Fibroblast of skin of left quadriceps (primary cell): Measurements from ENCODE around the gene GSK3B.

Experiments used
- DNase-seq, 2 experiments: peaks; one replicate each; pipeline ENCODE4 v3.0.0-alpha.2; 2013; ENCODE audit warnings: low read depth in 2 of 2

GSK3B gene

DNA sequence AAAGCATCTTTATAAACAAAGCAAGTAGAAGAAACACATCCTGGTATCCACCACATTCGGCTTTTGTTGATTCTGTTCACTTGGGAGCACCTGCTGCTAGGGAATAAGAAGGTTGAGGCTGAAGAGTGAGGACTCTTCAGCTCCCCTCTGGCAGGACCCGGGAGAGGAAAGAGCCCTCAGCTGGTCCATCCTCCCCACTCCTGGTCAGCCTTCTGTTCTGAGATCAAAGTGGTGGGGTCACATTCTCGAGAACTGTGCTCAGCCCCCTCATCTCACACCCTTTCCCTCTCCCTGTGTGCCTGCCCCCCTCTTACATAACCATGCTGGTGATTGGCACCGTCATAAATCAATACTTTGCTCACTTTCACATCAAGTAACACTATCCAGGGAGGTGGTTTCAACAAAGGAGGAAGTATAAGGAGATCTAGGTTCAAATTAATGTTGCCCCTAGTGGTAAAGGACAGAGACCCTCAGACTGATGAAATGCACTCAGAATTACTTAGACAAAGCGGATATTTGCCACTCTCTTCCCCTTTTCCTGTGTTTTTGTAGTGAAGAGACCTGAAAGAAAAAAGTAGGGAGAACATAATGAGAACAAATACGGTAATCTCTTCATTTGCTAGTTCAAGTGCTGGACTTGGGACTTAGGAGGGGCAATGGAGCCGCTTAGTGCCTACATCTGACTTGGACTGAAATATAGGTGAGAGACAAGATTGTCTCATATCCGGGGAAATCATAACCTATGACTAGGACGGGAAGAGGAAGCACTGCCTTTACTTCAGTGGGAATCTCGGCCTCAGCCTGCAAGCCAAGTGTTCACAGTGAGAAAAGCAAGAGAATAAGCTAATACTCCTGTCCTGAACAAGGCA, 312.7 kb downstream of the GSK3B start, which contains the start of gene NR1I2:
NR1I2 (plus strand) TSS at position 772 of the 869 bp plus-strand sequence.
- no peak for DNase-seq

DNA sequence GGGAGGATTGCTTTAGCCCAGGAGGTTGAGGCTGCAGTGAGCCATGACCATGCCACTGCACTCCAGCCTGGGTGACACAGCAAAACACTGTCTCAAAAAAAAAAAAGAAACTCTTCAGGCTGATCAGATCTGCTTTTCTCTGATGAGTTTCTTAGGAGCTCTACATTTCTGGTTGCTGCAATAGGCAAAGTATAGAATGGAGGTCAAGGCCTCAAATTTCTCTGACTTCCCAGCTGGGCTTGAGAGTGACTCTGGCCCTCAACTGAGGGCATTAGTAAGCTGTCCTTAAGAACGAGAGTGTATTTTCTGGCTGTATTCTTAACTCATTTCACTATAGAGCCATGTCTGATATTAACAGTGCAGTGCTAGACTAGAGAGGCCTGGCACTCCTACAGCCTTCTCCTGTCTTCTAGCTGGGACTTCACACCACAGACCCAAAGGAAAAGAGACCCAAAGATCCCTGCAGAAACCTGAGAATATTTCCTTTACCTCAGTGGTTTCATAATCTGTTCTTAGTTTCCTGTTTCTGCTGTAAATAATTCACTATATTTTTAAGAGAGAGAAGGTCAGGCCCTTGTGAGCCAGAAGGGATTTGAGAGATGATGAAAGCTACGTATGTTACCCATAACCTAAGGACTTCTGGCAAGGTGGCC, 314.4 kb downstream of the GSK3B start:
- DNase-seq = no peak

DNA sequence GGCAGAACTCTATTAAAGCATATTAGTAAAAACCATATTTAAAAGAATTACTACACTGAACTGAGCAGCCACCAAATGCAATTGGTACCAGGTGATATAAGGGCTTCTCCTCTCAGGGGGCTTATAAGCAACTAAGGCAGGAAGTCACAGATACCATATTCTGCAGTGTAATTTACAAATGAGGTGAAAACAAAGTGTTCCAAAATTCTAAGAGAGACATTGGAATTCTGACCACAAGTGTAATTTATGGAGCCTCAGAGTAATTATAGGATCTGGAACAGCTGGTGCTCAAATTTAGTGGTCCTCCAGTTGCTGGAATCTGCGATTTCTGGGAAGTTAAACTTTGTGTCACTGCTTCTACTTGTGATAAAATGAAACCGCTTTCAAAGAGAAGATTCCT, 315.4 kb downstream of the GSK3B start:
- peak; percentile 3 to 7 for DNase-seq

DNA sequence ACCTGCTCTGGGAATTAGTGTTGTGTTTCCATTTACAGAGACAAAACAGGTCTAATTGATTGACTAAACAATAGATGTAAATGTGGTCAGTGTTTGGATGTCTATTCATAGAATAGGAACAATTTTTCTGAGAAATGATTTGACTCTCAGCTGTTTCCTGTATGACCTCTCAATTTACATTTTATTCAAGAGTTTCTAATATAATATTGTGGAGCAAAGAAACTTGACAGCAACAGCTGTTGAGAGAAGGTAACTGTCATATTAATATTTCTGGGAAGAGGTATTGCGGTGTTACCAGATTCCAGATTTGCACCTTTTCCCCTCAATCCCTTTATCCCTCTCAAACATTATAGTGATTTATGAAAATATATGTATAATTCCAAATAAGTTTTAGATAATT, 316.1 kb downstream of the GSK3B start:
- DNase-seq = no peak

DNA sequence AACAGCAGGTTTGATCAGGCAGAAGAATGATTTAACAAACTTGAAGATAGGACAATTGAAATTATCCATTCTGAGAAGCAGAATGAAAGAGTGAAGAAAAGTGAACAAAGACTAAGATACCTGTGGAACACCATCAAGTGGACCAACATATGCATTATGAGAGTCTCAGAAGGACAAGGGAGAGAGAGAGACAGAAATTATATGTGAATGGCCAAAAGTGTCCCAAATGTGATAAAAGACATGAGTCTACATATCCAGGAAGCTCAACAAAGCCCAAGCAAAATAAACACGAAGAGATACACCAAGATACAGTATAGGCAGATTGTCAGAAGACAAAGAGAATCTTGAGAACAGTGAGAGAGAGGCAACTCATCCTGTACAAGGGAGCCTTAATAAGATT, 317.9 kb downstream of the GSK3B start:
- DNase-seq = no peak

DNA sequence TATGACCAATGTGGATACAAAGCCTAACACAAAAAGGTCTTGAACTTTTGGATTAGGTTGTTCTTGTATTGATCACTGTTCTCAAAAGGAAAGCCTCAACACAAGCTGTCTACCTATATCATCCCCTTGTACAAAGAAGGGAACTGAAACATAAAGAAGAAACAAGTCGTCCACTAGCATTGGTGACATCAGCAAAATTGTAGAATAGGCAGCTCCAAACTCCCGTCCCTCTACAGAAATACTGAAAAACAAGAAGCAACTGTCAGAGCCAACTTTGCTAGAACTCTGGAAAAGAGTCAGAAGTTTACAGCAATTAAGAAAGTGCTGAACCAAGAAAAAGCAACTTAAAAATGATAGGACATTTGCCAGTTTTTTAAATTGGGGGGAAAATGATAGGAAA, 319.8 kb downstream of the GSK3B start:
- DNase-seq = no peak
